GM12878 (cell line): Measurements from ENCODE around the gene RAPGEF3. TPM values are rescaled to one million over a fixed set of nuclear protein-coding genes. Genes with fewer than 3 reads are reported as not detected.

Experiments
- ATAC-seq: fragments of 200-7000 bp; cut with Tn5 transposase; 3 replicates; pipeline ENCODE4 v1.9.1; 2020; ENCODE audit warnings: mild to moderate bottlenecking, moderate library complexity
- BruUV-seq: library from RNA; stranded (reverse); fragments of 400-500 nt; replicated peaks from 2 replicates; lab custom pipeline; 2021; lab: Mats Ljungman, UMichigan
- CTCF ChIA-PET: fragments of 300-600 bp; sonication (Branson Sonifier 250); formaldehyde crosslinking; extraction: SDS; loops from one replicate; lab custom pipeline; 2021; ENCODE audit warnings: inconsistent platforms; lab: Yijun Ruan, JAX
- POLR2A ChIA-PET: fragments of 350-600 bp; formaldehyde crosslinking; extraction: SDS; loops from one replicate; lab custom pipeline; 2021; ENCODE audit warnings: inconsistent platforms; lab: Charles Lee
- RAD21 ChIA-PET: fragments of 300-600 bp; sonication (Branson Sonifier 250); formaldehyde crosslinking; loops from one replicate; lab custom pipeline; 2023; ENCODE audit warnings: antibody characterized with exemption; ENCODE audit not compliant: unreplicated experiment; lab: Charles Lee
- SMC1A ChIA-PET: fragments of 300-600 bp; sonication (Branson Sonifier 250); formaldehyde crosslinking; loops from one replicate; lab custom pipeline; 2023; ENCODE audit not compliant: unreplicated experiment, uncharacterized antibody; lab: Charles Lee
- DNase-seq: peaks from one replicate; pipeline ENCODE4 v3.0.0-alpha.2; 2011; ENCODE audit warnings: low read depth, low spot score
- FAIRE-seq: peaks from 3 replicates; lab custom pipeline; 2011; peaks lifted over from hg19 to GRCh38; lab: Jason Lieb, UNC
- H2AFZ ChIP-seq: 2 replicates; pipeline ENCODE4 v1.6.0; 2011; ENCODE audit warnings: low read depth, low read length, control low read depth; ENCODE audit not compliant: control insufficient read depth
- H3K27ac ChIP-seq: 2 replicates; pipeline ENCODE4 v1.5.1; 2011; ENCODE audit warnings: control low read depth; ENCODE audit not compliant: control insufficient read depth, insufficient read depth
- H3K27me3 ChIP-seq, 2 experiments: replicated peaks in 1 of 2; 2 replicates each; pipeline versions ENCODE4 v1.6.0 to v1.6.1; 2011; ENCODE audit warnings: low read length in 1 of 2; ENCODE audit not compliant: control insufficient read depth in 2 of 2, insufficient read depth in 2 of 2
- H3K36me3 ChIP-seq, 2 experiments: 2 replicates each; pipeline ENCODE4 v1.5.1; 2011; ENCODE audit warnings: low read length in 1 of 2; ENCODE audit not compliant: control insufficient read depth in 2 of 2, insufficient read depth in 2 of 2
- H3K4me1 ChIP-seq: 2 replicates; pipeline ENCODE4 v1.6.1; 2011; ENCODE audit warnings: mild to moderate bottlenecking, low read length, moderate library complexity, mixed read lengths; ENCODE audit not compliant: control insufficient read depth, insufficient read depth
- H3K4me2 ChIP-seq: 2 replicates; pipeline ENCODE4 v1.6.0; 2011; ENCODE audit warnings: control low read depth; ENCODE audit not compliant: control insufficient read depth, insufficient read depth
- H3K4me3 ChIP-seq: fragments of 200-600 bp; sonication (generic); 2 replicates; pipeline ENCODE4 v1.5.1; 2016
- H3K79me2 ChIP-seq: 2 replicates; pipeline ENCODE4 v1.6.0; 2011; ENCODE audit warnings: low read length; ENCODE audit not compliant: control insufficient read depth, insufficient read depth
- H3K9ac ChIP-seq: 2 replicates; pipeline ENCODE4 v1.8.0; 2011; ENCODE audit warnings: low read length, control low read depth, mixed read lengths; ENCODE audit not compliant: control insufficient read depth, insufficient read depth
- H3K9me3 ChIP-seq: replicated peaks from 3 replicates; pipeline ENCODE4 v1.5.1; 2011; ENCODE audit warnings: mild to moderate bottlenecking, low read length; ENCODE audit not compliant: control insufficient read depth, insufficient read depth
- H4K20me1 ChIP-seq: 2 replicates; pipeline ENCODE4 v1.6.0; 2011; ENCODE audit not compliant: control insufficient read depth, insufficient read depth
- ASH2L ChIP-seq: fragments of 300-600, 200-600 bp; sonication (generic); IDR thresholded peaks from 2 replicates; pipeline ENCODE4 v1.6.1; 2017; ENCODE audit warnings: low read depth, mild to moderate bottlenecking, borderline replicate concordance
- SRF ChIP-seq, 2 experiments: IDR thresholded peaks; 2 replicates each; pipeline ENCODE4 v1.6.1; 2011; ENCODE audit warnings: low read depth in 2 of 2, low read length in 2 of 2, mild to moderate bottlenecking in 1 of 2, moderate library complexity in 1 of 2
- WGBS: methylation state at CpG from one replicate; pipeline ENCODE4 v1.1.6; 2016; ENCODE audit warnings: low lambda C conversion rate; ENCODE audit not compliant: insufficient replicate concordance, insufficient coverage; ENCODE audit errors: missing lambda C conversion rate; 5-methylcytosine and 5-hydroxymethylcytosine counted together
- in situ Hi-C: fragments of 300-500 bp; cut with MboI; formaldehyde crosslinking; loops from 9 replicates; pipeline ENCODE4 v1.14.3; 2018; ENCODE audit warnings: mixed read lengths
- intact Hi-C: fragments of 100-400 bp; cut with micrococcal nuclease; formaldehyde crosslinking; loops from one replicate; pipeline ENCODE4 v1.14.2; 2022; ENCODE audit not compliant: unreplicated experiment
- polyA plus RNA-seq, 11 experiments: library from polyadenylated mRNA; depleted of rRNA in 4 of 11; unstranded in 6 of 11; stranded (reverse) in 5 of 11; fragments of >200 nt; fragmentation: Nextera tagmentation in 4 of 11; fragmentation: Illumina TruSeq in 1 of 11; extraction: Ambion mirVana in 4 of 11; extraction: Trizol in 1 of 11; gene quantifications; 1 replicate in 1 of 11; 2 replicates in 10 of 11; pipeline versions ENCODE4 v1.2.1 to v1.2.3, GENCODE V29; 2011 to 2016; ENCODE audit warnings: inconsistent platforms in 2 of 11, missing spikeins in 2 of 11, low read depth in 1 of 11
- total RNA-seq, 4 experiments: library from RNA; depleted of rRNA in 3 of 4; stranded (reverse); fragments of >200 nt in 3 of 4; fragmentation: Illumina TruSeq in 1 of 4; extraction: Trizol in 1 of 4; gene quantifications; 2 replicates each; pipeline versions ENCODE4 v1.2.1 to v1.2.3, GENCODE V29; 2013 to 2021
- TF ChIP-seq, protein P1 (sequence below): IDR thresholded peaks from 2 replicates; pipeline ENCODE4 v1.6.1; 2011; ENCODE audit warnings: low read depth, mild to moderate bottlenecking, low read length, moderate library complexity, borderline replicate concordance; ENCODE audit errors: extremely low read depth
- TF ChIP-seq, protein P2 (sequence below): IDR thresholded peaks from 2 replicates; pipeline ENCODE4 v1.6.1; 2012; ENCODE audit warnings: low read depth, low read length, improper control_type of control experiment
- TF ChIP-seq, protein P3 (sequence below): fragments of 450-650 bp; IDR thresholded peaks from 2 replicates; pipeline ENCODE4 v1.6.1; 2016; ENCODE audit warnings: mild to moderate bottlenecking

RAPGEF3 gene
- total and polyA plus RNA-seq, 10 of the 15 experiments (the other 5 are each of a cell fraction or from before 2014, with no cell fraction given): 0.02 to 0.92 (median 0.31) TPM; not detected in 2

DNA sequence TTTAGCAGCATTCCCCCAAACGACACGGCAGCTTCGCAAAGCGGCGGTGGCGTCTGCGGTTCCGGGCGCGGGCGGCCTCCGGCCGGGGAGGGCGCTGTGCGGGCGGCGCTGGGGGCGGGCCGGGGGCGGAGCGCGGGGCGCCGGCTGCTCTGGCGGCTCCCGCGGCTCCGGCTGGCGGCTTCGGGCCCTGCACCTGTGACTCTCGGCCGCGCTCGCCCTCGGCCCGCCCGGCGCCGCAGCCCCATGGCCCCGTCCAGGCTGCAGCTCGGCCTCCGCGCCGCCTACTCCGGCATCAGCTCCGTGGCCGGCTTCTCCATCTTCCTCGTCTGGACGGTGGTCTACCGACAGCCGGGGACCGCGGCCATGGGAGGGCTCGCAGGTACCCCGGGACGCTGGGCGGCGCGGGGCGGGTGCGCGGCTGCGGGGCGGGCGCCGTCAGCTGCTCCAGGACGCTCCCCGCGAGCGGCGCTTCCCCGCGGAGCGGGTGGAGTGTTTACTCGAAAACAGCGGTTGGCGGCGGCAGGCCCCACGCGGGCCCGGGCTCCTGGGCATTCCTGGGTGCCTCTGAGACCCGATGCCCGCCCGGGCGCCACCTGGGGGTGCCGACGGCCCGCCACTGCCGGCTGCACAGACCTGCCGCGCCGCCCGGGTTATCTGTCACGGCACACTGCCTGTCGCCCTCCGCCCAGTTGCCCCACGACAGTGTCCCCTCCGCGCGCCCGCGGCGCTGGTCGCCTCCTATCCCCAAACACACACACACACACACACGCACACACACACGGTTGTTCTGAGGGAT is 14.6 kb upstream of the RAPGEF3 start, which contains the start of gene SLC48A1 (continued):
- no peak for TF ChIP-seq ASH2L
- TF ChIP-seq, protein P1, sequence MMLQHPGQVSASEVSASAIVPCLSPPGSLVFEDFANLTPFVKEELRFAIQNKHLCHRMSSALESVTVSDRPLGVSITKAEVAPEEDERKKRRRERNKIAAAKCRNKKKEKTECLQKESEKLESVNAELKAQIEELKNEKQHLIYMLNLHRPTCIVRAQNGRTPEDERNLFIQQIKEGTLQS: no peak
- TF ChIP-seq, protein P2, sequence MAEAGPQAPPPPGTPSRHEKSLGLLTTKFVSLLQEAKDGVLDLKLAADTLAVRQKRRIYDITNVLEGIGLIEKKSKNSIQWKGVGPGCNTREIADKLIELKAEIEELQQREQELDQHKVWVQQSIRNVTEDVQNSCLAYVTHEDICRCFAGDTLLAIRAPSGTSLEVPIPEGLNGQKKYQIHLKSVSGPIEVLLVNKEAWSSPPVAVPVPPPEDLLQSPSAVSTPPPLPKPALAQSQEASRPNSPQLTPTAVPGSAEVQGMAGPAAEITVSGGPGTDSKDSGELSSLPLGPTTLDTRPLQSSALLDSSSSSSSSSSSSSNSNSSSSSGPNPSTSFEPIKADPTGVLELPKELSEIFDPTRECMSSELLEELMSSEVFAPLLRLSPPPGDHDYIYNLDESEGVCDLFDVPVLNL: no peak
- TF ChIP-seq, all 136 proteins: peak for 16

DNA sequence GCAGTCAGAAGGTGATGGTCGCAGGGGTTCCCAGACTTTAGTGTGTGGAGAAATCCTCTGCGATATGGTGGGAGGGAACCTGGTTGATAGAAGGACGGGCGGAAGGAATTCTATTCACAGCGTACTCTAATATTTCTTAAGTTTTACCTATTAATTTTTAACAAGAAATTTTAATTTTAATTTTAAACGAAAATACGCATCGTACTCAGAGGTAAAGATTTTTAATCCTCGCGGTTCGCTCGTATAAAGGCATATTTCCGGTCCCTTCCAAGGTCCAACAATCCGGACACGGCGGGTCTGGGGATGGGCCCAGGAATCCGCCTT is 14.0 kb upstream of the RAPGEF3 start:
- H3K36me3 ChIP-seq: no peaks in the 10 kb centered on the region
- no peak for ATAC-seq
- ChIA-PET RAD21 (interaction anchor here (1.1 to 8.9 kb wide), 5 partner anchors 17 to 66 kb away, joined by 3 to 83 read pairs (median 9); partner anchors contain the start of gene RAPGEF3), POLR2A (no interaction called here), CTCF (interaction anchor here (0.6 to 19.3 kb wide), 9 partner anchors 10 to 121 kb away, joined by 3 to 814 read pairs (median 5); partner anchors contain the start of gene RAPGEF3), SMC1A (interaction anchor here (1.6 to 11.3 kb wide), 2 partner anchors 30 to 65 kb away, joined by 7 to 139 read pairs; no protein-coding TSS in a partner anchor)
- H3K4me2 ChIP-seq: peak overlapping the region; percentile 17
- H2AFZ ChIP-seq: no peak overlapping the region; the same call in 1 of the 2 replicates
- WGBS: 6% methylated on average over 17 of the region's 17 CpGs
- in situ Hi-C loops (no loop called here), intact Hi-C loops (loop anchor here (10.0 kb wide), 1 partner anchor 738 kb away; no protein-coding TSS in a partner anchor)
- no peaks in the 10 kb centered on the region for H4K20me1 ChIP-seq
- no peak overlapping the region for H3K27ac ChIP-seq
- no TSS peak for BruUV-seq
- H3K4me3 ChIP-seq: no peak overlapping the region
- 0 out of 4 replicates have a peak, but pooled peaks have one; percentile 39 to 48 for TF ChIP-seq SRF (IDR thresholded peaks at IDR 0.05; ENCODE audit: low read depth in 2 of 2, low read length in 2 of 2)
- TF ChIP-seq, protein P3, sequence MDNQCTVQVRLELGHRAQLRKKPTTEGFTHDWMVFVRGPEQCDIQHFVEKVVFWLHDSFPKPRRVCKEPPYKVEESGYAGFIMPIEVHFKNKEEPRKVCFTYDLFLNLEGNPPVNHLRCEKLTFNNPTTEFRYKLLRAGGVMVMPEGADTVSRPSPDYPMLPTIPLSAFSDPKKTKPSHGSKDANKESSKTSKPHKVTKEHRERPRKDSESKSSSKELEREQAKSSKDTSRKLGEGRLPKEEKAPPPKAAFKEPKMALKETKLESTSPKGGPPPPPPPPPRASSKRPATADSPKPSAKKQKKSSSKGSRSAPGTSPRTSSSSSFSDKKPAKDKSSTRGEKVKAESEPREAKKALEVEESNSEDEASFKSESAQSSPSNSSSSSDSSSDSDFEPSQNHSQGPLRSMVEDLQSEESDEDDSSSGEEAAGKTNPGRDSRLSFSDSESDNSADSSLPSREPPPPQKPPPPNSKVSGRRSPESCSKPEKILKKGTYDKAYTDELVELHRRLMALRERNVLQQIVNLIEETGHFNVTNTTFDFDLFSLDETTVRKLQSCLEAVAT: no peak
- no peak overlapping the region for H3K9ac ChIP-seq
- no peaks in the 10 kb centered on the region for H3K79me2 ChIP-seq
- no peak for DNase-seq
- H3K4me1 ChIP-seq: peaks cover 17% of the 10 kb centered on the region; the same call in 1 of the 2 replicates
- no peaks in the 10 kb centered on the region for H3K27me3 ChIP-seq
- FAIRE-seq: no peak
- H3K9me3 ChIP-seq: no peaks in the 10 kb centered on the region
